NCI-H1436 treated with DMSO at 0.1 percent for 48 hours (cell line): ENCODE measurements around the gene MTUS2.

ENCODE experiments used
- DNase-seq: peaks from one replicate; lab custom pipeline; 2025; lab: John Stamatoyannopoulos, UW

MTUS2 gene

DNA sequence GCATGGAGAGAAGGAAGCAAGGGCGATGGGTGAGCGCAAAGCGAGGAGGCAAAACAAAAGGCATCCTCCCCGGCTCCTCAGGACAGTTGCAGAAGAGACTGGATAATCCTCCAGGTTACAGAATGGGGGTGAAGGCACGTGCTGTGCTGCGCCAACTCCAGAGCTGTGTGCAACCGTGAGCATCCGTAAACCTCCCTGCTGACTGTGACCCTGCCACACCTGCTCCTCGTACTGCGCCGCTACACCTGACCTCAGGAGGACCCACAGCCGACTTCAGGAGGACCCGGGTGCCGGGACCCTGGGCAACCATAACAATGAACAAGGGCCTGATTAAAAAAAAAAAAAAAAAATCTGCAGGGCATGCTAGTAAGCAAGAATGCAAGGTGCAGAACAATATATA lies 706.6 kb downstream of the MTUS2 start:
- no peak for DNase-seq

- DNase-seq, result no peak
Measured at GRCh38 chr13:29527511-29527910, 707.4 kb downstream of the MTUS2 start.

DNA sequence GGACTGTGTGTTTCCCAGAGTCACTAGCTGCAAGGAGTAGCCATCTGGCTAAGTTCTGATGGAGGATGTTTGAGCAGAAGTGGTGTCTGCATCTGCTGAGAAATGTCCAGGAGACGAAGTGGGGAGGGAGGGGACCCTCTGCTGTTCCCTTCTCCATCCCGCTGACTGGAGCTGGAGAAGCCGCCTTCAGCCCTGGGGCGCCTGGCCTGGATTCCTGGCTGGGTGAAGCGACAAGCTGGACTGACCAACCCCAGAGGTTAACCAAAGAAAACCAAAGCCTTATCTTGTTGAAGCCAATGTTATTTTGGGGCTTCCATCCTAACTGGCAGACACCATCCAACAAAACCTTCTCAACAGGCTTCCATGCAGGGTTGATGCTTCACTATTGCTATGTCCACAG lies 707.8 kb downstream of the MTUS2 start:
- DNase-seq, result no peak

GRCh38 chr13:29529754-29530153 lies 709.6 kb downstream of the MTUS2 start:
- no peak for DNase-seq

DNA sequence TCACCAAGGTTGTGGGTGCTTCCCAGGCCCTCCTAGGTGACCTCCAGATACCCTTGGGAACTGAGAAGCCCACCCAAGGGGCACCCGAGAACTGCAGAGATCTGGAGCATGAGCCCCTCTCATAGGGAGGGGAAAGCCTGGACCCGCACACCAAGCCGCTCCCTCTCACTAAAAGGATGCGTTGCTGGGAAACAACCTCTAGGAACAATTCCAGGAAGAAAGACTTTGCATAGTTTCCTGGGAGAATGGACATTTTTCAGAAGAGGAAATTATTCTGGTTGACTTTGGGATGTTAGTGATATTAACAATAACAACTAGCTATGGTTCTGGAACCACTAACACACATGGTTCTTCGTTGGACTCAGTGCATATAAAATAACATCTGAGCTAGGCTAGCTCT lies 710.8 kb downstream of the MTUS2 start:
- no peak for DNase-seq

DNA sequence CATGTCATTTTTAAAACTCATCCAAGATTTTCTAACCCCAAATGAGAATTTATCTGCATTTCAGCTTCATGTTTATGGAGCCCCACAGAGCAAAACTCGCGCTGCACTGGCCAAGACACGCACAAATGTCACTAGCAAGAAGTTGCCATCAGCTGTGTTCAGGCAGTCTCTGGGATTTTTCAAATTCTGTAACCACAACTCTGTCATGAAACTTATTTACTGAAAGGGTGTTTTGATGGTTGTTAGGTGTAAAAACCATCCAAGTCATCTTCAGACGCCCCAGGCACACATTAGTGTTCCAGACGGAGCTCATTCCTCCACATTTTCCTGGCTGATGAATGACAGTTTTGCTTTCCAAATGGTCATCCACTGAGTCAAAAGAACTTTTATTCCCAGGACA lies 712.0 kb downstream of the MTUS2 start:
- DNase-seq, result no peak

DNA sequence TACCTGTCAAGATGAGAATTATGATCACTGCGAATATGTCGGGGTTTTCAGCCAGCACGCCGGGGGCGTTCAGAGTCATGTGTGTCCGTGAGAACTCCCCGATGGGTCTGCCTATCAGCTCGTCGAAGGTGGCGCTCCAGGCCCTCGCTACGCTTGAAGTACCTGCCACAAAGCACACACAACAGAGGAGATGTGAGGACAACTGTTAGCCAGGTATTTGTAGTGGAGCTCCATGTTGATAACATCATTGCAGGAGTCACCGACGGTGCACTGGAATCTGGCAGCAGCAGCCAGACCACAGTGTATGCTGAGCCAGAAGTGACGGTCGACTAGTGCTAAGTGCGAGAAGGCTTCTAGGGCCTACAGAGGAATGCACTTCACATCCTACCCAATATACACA lies 712.7 kb downstream of the MTUS2 start:
- DNase-seq, result no peak

- DNase-seq, result no peak
Measured at GRCh38 chr13:29534083-29534482, 713.9 kb downstream of the MTUS2 start.

DNA sequence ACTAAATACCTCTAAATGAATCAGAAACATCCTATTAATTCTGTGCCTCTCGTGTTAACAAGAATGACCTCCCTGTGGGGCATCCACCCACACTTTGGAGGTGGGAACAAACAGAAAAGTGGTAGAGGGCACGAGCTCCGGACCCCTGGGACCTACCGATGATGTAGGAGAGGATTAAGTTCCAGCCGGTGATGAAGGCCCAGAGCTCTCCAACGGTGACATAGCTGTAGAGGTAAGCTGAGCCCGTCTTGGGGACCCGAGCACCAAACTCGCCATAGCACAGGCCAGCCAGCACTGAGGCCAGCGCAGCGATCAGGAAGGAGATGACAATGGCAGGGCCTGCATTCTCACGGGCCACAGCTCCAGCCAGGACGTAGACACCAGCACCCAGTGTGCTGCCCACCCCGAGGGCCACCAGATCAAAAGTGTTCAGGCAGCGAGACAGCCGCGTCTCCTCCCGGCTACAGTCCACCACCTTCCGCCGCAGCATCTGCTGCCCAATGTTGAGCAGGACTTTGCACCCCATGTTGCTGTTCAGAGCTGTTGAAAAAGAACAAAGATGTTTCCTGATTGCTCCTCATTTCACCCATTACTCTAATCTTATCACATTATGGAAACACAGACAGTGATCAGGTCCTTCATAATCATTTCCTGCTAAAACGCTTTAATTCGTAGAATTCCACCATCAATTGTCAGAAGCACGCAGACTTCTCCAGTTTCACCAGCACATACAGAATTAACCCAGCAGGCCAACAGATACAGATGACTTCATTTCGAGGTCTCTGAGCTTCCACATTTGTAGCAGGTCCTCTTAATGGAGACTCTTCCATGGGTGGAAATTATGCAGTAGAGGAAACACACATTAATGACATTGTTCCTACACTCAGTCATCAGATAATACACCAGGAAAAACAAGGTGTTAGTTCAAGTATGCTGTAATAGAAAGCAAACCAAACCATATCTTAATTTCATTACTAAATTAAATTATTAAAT lies 715.8 kb downstream of the MTUS2 start:
- DNase-seq, result no peak

GRCh38 chr13:29536853-29537252 lies 716.7 kb downstream of the MTUS2 start:
- DNase-seq, result no peak

- DNase-seq, result no peak
Measured at GRCh38 chr13:29537736-29538651, 717.9 kb downstream of the MTUS2 start.

- DNase-seq, result no peak
Measured at GRCh38 chr13:29538652-29539040, 718.5 kb downstream of the MTUS2 start.

GRCh38 chr13:29539856-29540255 lies 719.7 kb downstream of the MTUS2 start:
- no peak for DNase-seq

- DNase-seq, result no peak
Measured at GRCh38 chr13:29540334-29540733, 720.2 kb downstream of the MTUS2 start.

DNA sequence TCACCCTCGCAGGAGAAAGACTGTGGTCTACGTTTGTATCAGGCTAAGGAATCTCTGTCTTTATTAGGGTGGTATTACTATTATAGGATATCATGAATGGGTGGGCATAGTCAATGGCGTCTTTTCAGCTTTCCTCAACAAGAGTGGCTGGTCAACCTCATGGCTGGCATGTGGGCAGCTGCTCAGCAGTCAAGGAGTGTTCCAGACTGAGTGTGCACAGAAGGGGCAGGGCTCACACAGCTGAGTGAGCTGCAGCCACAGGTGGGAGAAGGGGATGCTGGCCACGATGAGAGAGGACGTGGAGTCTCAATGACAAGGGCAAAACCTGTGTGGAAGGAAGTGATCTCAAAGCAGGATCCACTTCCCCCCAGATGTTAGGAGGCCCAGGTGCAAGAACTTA lies 720.7 kb downstream of the MTUS2 start:
- no peak for DNase-seq

- no peak for DNase-seq
Measured at GRCh38 chr13:29541400-29541799, 721.3 kb downstream of the MTUS2 start.

- DNase-seq, result no peak
Measured at GRCh38 chr13:29542381-29542780, 722.2 kb downstream of the MTUS2 start.

DNA sequence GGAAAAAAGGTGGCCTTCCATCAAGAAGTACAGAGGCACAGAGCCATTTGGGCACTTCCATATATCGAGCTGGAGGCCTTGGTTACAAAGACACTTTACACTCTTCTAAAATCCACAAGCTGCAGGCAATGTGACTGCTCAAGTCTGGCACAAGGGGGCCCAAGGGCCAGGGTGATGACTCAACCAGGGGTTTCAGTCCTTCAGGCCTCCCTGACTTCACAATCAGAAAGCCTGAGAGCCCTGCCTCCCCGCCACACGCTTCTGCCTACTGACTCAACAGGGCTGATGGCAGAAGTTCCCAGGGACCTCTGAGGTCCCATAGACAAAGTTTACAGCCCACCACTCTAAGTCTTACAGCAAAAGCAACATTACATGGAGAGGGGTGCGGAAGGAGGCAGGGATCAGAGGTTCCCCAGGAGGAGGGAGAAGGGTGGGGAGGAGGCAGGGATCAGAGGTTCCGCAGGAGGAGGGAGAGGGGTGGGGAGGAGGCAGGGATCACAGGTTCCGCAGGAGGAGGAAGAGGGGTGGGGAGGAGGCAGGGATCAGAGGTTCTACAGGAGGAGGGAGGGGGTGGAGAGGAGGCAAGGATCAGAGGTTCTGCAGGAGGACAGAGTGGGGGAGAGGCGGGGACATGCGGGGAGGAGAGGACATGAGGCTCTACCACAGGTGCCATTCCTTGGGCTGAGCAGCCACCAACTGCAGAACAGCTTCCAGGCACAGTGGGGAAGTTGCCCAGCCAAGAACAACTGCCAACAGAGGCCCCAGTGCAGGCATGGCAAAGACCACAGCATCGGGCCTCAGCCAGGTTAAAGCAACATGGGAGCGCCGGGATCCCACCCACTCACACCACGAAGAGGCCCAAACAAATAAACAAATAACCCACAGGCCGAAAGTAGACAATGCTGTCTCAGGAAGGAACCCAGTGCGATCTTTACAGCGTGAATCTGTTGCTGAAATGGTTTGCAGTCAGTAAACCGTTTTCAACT lies 723.4 kb downstream of the MTUS2 start:
- no peak for DNase-seq

DNA sequence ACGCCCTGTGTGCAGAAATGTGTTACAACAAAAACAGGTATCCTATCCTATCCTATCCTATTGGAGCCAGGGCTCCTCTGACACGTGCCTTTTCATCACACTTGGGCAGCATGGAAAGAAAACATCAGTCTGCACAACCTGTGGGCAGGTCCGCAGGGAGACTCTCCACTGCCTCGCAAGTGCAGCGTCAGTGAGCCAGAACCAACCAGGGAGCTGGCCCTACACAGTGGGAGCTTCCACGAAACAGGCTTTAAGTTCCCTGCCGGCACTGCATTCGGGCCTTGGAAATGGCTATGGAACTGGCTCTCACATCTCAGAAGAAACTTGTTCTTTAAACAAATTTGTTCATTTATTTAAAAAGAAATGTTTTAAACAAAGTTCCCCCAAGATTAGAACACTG lies 725.8 kb downstream of the MTUS2 start:
- DNase-seq, result no peak

GRCh38 chr13:29546662-29547061 lies 726.5 kb downstream of the MTUS2 start:
- no peak for DNase-seq

- DNase-seq, result no peak
Measured at GRCh38 chr13:29547153-29547552, 727.0 kb downstream of the MTUS2 start.

DNA sequence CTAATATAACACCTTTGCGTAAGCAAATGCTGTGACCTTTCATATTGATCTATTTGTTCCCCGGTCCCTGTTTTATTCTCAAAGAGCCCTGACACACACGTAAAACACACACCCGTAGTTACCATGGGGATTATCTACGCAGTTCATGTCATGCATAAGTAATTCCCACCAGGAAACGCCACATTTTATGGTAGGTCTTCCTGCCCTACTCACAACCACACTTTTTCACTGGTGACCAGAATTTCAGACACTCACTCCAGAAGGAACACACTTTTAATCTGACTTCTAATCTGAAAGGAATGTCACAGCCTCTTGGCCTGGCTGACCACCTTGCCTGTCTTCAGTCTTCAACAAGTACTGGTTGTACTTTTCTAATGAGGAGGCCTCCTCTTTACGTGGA lies 728.6 kb downstream of the MTUS2 start:
- DNase-seq, result no peak
